AG09319 (cell line): ENCODE results near the gene HILPDA.

Source experiments
- DNase-seq: peaks from one replicate; pipeline ENCODE4 v3.0.0-alpha.2; 2010; ENCODE audit warnings: low read depth; ENCODE audit errors: extremely low read depth
- TF ChIP-seq, protein P1 (sequence below): IDR thresholded peaks from 2 replicates; pipeline ENCODE4 v1.5.1; 2011; ENCODE audit warnings: low read depth, mild to moderate bottlenecking, inconsistent platforms, low read length, moderate library complexity

HILPDA gene

DNA sequence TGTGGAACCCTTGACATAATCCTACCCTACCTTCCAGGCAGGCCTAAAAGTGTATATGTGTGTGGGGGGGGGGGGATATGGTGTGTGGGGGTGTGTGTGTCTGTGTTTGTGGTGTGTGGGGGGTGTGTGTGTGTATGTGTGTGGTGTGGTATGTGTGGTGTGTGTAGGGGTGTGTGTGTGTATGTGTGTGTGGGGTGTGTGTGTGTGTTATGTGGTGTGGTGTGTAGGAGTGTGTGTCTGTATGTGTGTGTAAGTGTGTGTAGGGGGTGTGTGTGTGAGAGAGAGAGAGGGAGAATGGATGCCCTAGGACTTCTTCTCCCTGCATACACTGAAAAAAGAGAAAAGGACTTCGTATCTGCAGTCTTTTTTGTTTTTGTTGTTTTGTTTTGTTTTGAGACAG, 33.6 kb upstream of the HILPDA start:
- TF ChIP-seq, protein P1, sequence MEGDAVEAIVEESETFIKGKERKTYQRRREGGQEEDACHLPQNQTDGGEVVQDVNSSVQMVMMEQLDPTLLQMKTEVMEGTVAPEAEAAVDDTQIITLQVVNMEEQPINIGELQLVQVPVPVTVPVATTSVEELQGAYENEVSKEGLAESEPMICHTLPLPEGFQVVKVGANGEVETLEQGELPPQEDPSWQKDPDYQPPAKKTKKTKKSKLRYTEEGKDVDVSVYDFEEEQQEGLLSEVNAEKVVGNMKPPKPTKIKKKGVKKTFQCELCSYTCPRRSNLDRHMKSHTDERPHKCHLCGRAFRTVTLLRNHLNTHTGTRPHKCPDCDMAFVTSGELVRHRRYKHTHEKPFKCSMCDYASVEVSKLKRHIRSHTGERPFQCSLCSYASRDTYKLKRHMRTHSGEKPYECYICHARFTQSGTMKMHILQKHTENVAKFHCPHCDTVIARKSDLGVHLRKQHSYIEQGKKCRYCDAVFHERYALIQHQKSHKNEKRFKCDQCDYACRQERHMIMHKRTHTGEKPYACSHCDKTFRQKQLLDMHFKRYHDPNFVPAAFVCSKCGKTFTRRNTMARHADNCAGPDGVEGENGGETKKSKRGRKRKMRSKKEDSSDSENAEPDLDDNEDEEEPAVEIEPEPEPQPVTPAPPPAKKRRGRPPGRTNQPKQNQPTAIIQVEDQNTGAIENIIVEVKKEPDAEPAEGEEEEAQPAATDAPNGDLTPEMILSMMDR, result no peak
- DNase-seq, result no peak

DNA sequence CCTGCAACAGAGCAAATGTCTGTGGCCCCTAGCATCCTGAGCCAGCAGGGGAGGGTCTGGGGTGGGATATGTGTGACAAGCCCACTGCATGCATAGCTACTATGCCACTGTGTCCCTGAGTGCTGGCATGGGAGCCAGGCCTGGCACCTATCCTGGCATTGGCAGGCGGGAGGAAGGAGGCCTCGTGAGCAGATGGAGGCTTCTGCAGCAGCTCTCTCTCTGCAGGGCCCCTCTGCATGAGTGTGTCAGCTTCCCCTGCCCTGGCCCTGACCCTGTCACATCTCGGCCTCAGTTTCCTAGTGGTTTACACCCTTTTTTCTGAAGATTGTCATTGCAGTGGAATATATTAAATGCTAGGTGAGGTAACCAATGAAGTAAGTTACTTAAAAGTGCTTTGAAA, 32.8 kb upstream of the HILPDA start:
- no peak for DNase-seq
- TF ChIP-seq, protein P1, result no peak

DNA sequence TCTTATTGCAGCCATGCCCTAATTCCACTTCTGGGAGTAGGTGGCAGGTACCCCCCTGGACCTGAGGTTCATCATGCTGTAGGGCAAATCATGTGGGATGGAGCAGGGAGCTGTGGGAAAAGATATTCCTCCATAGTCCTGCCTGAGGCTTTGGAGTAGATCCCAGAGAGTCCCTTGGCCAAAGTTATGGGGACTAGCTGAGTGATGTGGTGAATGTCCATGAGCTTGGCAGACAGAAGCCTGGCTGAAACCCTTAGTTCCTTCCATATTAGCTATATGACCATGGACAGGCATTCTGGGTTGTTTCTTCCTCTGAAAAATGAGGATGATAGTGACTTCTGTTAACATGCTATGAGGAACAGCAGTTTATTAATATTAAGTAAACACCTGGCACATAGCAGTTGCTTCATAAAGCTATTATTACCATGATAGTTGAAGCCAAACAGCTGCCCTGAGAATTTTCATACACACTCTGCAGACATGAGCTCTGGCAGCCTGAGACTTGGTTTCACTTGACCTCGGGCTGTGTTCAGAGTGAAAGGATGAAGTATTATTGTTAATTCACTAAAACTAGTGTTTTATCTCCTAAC, 30.9 kb upstream of the HILPDA start:
- DNase-seq, result no peak
- TF ChIP-seq, protein P1, result no peak

DNA sequence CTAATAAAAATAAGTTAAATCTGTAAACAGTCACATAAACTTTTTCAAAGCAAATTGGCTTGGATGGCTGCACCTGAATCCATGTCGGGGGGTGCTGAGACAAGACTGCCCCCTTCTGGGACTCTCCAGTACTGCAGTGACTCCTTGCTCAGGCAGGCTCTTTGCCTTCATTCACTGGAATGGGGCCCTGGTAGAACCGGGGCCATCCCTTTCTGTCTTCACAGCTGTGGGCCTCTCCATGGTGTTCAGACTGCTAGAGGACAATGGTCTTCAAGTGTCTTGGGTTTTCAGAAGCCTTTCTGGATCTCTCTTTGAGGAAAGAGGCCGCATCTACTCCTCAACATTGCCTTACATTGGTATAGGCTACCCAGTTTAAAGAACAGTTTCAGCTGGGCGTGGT, 29.8 kb upstream of the HILPDA start:
- TF ChIP-seq, protein P1, result peak; percentile 95
- DNase-seq, result no peak

DNA sequence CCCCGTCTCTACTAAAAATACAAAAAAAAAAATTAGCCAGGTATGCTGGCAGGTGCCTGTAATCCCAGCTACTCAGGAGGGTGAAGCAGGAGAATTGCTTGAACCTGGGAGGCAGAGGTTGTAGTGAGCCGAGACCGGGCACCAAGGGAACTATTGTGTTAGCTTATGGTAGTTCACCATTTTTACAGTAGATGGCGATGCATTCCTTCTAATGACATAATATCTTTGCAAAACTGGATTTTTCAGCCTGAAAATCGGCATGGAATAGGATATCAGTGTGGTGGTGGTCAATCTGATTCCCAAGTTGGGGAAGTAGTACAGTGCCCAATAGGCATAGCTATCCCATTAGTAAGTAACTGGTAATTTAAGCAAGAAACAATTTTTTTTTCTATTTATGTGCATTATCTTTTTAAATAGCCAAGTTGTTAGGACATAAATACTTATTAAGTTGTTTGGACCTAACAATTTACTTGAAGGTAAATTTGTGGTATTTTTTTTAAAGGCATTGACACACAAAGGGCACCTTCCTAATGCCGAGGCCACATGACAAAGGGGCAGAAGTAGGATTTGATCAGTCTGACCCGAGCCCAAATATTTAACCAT, 28.3 kb upstream of the HILPDA start:
- no peak for DNase-seq
- TF ChIP-seq, protein P1, result peak; percentile 58

DNA sequence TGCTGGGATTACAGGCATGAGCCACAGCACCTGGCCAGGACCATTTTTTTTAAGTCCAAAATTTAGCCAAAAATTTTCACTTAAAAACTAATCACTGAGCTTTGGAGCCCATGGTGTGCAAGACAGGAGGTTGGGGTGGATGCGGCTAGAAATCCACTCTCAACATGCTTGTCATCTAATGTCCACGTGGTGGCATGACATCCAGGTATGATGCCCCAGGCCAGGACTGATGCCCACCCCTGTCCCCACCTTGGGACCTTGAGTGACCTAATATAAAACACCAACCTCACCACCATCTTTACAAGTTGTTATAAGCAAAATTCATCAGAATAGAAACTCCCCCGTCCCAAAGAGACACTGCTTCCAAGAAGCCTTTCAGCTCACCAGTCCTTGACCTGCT, 25.5 kb upstream of the HILPDA start:
- DNase-seq, result no peak
- TF ChIP-seq, protein P1, result no peak

DNA sequence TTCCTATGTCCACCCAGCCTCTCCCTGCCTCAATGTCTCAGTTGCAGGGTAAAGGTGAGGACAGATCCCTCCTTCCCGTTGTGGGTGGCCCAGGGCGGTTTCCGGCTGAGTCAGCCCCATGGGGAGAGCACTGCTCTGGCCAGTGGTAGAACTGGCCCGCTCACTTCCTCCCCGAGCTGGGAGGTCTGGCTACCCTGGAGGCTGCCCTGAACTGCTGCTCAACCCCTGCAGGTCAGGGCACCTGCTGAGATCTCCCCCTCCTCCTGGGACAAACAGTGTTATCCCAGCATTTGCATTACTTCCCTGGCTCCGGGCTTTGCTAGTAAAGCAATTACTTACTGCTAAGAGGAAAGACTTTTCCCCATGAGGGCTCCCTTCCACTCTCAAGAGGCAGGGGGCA, 24.5 kb upstream of the HILPDA start:
- no peak for DNase-seq
- TF ChIP-seq, protein P1, result no peak
